ENCODE measurements around the gene URGCP. TPM values are rescaled to one million over a fixed set of nuclear protein-coding genes. Genes with fewer than 3 reads are reported as not detected.

Gene URGCP
- total and polyA plus RNA-seq, 2 experiments from 2014 or later: 7.2 to 13.2 TPM

- Histone ChIP-seq H2AFZ (no peak overlapping the region), H3K4me1 (ENCODE audit: insufficient read depth) (no peaks in the 10 kb centered on the region), H3K27ac (ENCODE audit: low read depth) (no peak overlapping the region), H3K79me2 (replicated peaks; ENCODE audit: insufficient read depth) (no peaks in the 10 kb centered on the region), H3K9me2 (ENCODE audit: insufficient read depth) (no peaks in the 10 kb centered on the region), H3K36me3 (ENCODE audit: insufficient read depth) (no peaks in the 10 kb centered on the region), H3K4me2 (no peak overlapping the region), H4K20me1 (replicated peaks; ENCODE audit: insufficient read depth) (no peaks in the 10 kb centered on the region), H3K4me3 (no peak overlapping the region), H3K27me3 (ENCODE audit: insufficient read depth) (no peaks in the 10 kb centered on the region), H3F3A (replicated peaks; ENCODE audit: low read depth) (no peaks in the 10 kb centered on the region)
- no peak for TF ChIP-seq ZNF114 (CRISPR knock-in tag; IDR thresholded peaks at IDR 0.05)
- no peak for TF ChIP-seq EZH2phosphoT487 (IDR thresholded peaks at IDR 0.05; ENCODE audit: unreplicated experiment)
- no peak for TF ChIP-seq NANOG (IDR thresholded peaks at IDR 0.05; ENCODE audit: borderline replicate concordance)
- no peak for TF ChIP-seq POLR2AphosphoS5 (IDR thresholded peaks at IDR 0.05; ENCODE audit: low read depth)
- no peak for TF ChIP-seq REST (IDR thresholded peaks at IDR 0.05; ENCODE audit: unreplicated experiment)
- no peak for TF ChIP-seq EZH2 (IDR thresholded peaks at IDR 0.05; ENCODE audit: low read depth, unreplicated experiment)
- Mint-ChIP-seq H3K27ac (no peak overlapping the region), H3K4me3 (no peak overlapping the region), H3K27me3 (ENCODE audit: insufficient read depth, low read depth, poor library complexity) (peaks cover 2% of the 10 kb centered on the region), H3K9me3 (peaks cover 5% of the 10 kb centered on the region), H3K36me3 (ENCODE audit: low read depth) (peaks cover 4% of the 10 kb centered on the region), H3K4me1 (no peaks in the 10 kb centered on the region)
- DNase-seq (ENCODE audit: low spot score) (no peak), ATAC-seq (no peak)
Measured at GRCh38 chr7:43856996-43857395, 49.4 kb downstream of the URGCP start.

- Mint-ChIP-seq H3K4me3 (no peak overlapping the region), H3K4me1 (no peaks in the 10 kb centered on the region), H3K36me3 (ENCODE audit: low read depth) (peaks cover 4% of the 10 kb centered on the region), H3K27ac (no peak overlapping the region), H3K27me3 (ENCODE audit: insufficient read depth, low read depth, poor library complexity) (peaks cover 2% of the 10 kb centered on the region), H3K9me3 (peaks cover 10% of the 10 kb centered on the region)
- ATAC-seq: no peak
- H3K4me2 ChIP-seq: no peak overlapping the region
- H3K4me3 ChIP-seq: no peak overlapping the region
- no peaks in the 10 kb centered on the region for H3K4me1 ChIP-seq (ENCODE audit: insufficient read depth)
- no peaks in the 10 kb centered on the region for H3K79me2 ChIP-seq (replicated peaks; ENCODE audit: insufficient read depth)
- no peaks in the 10 kb centered on the region for H3K27me3 ChIP-seq (ENCODE audit: insufficient read depth)
- H4K20me1 ChIP-seq (replicated peaks; ENCODE audit: insufficient read depth): no peaks in the 10 kb centered on the region
- DNase-seq (ENCODE audit: low spot score): no peak
- H3F3A ChIP-seq (replicated peaks; ENCODE audit: low read depth): no peaks in the 10 kb centered on the region
- H3K9me2 ChIP-seq (ENCODE audit: insufficient read depth): no peaks in the 10 kb centered on the region
- no peak overlapping the region for H3K27ac ChIP-seq (ENCODE audit: low read depth)
- no peaks in the 10 kb centered on the region for H3K36me3 ChIP-seq (ENCODE audit: insufficient read depth)
- no peak overlapping the region for H2AFZ ChIP-seq
- no peak for TF ChIP-seq NANOG (IDR thresholded peaks at IDR 0.05; ENCODE audit: borderline replicate concordance)
- TF ChIP-seq STAT1 (IDR thresholded peaks at IDR 0.05; ENCODE audit: unreplicated experiment): no peak
- TF ChIP-seq ZNF114 (CRISPR knock-in tag; IDR thresholded peaks at IDR 0.05): no peak
- no peak for TF ChIP-seq JUNB (IDR thresholded peaks at IDR 0.05; ENCODE audit: unreplicated experiment)
- TF ChIP-seq EZH2phosphoT487 (IDR thresholded peaks at IDR 0.05; ENCODE audit: unreplicated experiment): no peak
- no peak for TF ChIP-seq REST (IDR thresholded peaks at IDR 0.05; ENCODE audit: unreplicated experiment)
- TF ChIP-seq ZNF462 (CRISPR knock-in tag; IDR thresholded peaks at IDR 0.05): no peak
Measured at GRCh38 chr7:43856316-43856715, 50.1 kb downstream of the URGCP start.

All from GM23338 (cell line).